Measurements from ENCODE around the gene TAF7.
"Not testable (repeated sequence)": the region's sequence is repeated elsewhere in the genome, so short reads cannot be mapped to it uniquely, and the experiment has no call there.

The TAF7 gene

DNA sequence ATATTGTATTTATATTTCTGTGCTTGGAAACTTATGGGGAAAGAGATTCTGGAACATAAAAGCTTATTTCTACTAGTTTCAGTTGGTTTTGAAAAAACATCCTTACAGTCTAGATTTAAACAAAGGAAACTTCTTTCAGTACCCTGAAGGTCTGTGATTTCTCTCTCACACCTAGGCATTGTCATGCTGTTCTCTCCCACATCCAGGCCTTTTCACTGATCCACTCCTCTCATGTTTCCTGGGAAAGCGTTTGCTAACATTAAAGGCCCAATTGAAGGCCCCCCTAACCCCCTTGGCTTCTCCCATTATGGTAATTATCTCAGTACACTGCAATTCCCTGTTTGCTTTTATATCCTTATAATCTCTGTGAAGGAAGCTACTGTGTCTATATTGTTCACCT is 22.2 kb upstream of the TAF7 start:
- Histone ChIP-seq H3K4me1 (ENCODE audit: low read length) (no peaks in the 10 kb centered on the region), H3K79me2 (ENCODE audit: low read length) (no peaks in the 10 kb centered on the region), H3F3A (ENCODE audit: insufficient read depth, low read length) (no peaks in the 10 kb centered on the region), H3K9ac (ENCODE audit: low read length) (no peak overlapping the region), H3K9me3 (replicated peaks; ENCODE audit: insufficient read depth, low read length) (no peaks in the 10 kb centered on the region), H3K27ac (ENCODE audit: low read length) (no peak overlapping the region), H3K9me2 (replicated peaks; ENCODE audit: insufficient read depth, low read length) (no peaks in the 10 kb centered on the region), H3K27me3 (replicated peaks; ENCODE audit: insufficient read depth, low read length) (no peaks in the 10 kb centered on the region; the same call in 1 of the 2 replicates), H4K20me1 (ENCODE audit: insufficient read depth, low read length) (no peaks in the 10 kb centered on the region), H2AFZ (ENCODE audit: low read length) (no peak overlapping the region), H3K4me2 (ENCODE audit: low read depth, low read length) (no peak overlapping the region), H3K4me3 (ENCODE audit: low read length) (no peak overlapping the region), H3K36me3 (replicated peaks; ENCODE audit: insufficient read depth, low read length) (no peaks in the 10 kb centered on the region)
- no peak for DNase-seq
- TF ChIP-seq EZH2 (optimal IDR thresholded peaks at IDR 0.05; ENCODE audit: low read depth, low read length): no peak
- no peak for TF ChIP-seq EZH2phosphoT487 (IDR thresholded peaks at IDR 0.05; ENCODE audit: low read length)
- TF ChIP-seq, protein P1, sequence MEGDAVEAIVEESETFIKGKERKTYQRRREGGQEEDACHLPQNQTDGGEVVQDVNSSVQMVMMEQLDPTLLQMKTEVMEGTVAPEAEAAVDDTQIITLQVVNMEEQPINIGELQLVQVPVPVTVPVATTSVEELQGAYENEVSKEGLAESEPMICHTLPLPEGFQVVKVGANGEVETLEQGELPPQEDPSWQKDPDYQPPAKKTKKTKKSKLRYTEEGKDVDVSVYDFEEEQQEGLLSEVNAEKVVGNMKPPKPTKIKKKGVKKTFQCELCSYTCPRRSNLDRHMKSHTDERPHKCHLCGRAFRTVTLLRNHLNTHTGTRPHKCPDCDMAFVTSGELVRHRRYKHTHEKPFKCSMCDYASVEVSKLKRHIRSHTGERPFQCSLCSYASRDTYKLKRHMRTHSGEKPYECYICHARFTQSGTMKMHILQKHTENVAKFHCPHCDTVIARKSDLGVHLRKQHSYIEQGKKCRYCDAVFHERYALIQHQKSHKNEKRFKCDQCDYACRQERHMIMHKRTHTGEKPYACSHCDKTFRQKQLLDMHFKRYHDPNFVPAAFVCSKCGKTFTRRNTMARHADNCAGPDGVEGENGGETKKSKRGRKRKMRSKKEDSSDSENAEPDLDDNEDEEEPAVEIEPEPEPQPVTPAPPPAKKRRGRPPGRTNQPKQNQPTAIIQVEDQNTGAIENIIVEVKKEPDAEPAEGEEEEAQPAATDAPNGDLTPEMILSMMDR (IDR thresholded peaks at IDR 0.05; ENCODE audit: low read length): no peak

DNA sequence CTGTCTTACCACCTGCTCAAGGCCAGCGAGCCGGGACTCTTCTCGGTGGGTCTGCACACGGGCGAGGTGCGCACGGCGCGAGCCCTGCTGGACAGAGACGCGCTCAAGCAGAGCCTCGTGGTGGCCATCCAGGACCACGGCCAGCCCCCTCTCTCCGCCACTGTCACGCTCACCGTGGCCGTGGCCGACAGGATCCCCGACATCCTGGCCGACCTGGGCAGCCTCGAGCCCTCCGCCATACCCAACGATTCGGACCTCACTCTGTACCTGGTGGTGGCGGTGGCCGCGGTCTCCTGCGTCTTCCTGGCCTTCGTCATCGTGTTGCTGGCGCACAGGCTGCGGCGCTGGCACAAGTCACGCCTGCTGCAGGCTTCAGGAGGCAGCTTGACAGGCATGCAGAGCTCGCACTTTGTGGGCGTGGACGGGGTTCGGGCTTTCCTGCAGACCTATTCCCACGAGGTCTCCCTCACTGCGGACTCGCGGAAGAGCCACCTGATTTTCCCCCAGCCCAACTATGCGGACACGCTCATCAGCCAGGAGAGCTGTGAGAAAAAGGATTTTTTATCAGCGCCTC is 20.3 kb upstream of the TAF7 start:
- H3K9me3 ChIP-seq (replicated peaks; ENCODE audit: insufficient read depth, low read length); H3K79me2 ChIP-seq (ENCODE audit: low read length); H3K9ac ChIP-seq (ENCODE audit: low read length); DNase-seq; H3K27ac ChIP-seq (ENCODE audit: low read length); H3F3A ChIP-seq (ENCODE audit: insufficient read depth, low read length); H3K36me3 ChIP-seq (replicated peaks; ENCODE audit: insufficient read depth, low read length); H3K9me2 ChIP-seq (replicated peaks; ENCODE audit: insufficient read depth, low read length); H3K4me3 ChIP-seq (ENCODE audit: low read length); H4K20me1 ChIP-seq (ENCODE audit: insufficient read depth, low read length); H2AFZ ChIP-seq (ENCODE audit: low read length); H3K27me3 ChIP-seq (replicated peaks; ENCODE audit: insufficient read depth, low read length); H3K4me2 ChIP-seq (ENCODE audit: low read depth, low read length); H3K4me1 ChIP-seq (ENCODE audit: low read length): not testable (repeated sequence)

DNA sequence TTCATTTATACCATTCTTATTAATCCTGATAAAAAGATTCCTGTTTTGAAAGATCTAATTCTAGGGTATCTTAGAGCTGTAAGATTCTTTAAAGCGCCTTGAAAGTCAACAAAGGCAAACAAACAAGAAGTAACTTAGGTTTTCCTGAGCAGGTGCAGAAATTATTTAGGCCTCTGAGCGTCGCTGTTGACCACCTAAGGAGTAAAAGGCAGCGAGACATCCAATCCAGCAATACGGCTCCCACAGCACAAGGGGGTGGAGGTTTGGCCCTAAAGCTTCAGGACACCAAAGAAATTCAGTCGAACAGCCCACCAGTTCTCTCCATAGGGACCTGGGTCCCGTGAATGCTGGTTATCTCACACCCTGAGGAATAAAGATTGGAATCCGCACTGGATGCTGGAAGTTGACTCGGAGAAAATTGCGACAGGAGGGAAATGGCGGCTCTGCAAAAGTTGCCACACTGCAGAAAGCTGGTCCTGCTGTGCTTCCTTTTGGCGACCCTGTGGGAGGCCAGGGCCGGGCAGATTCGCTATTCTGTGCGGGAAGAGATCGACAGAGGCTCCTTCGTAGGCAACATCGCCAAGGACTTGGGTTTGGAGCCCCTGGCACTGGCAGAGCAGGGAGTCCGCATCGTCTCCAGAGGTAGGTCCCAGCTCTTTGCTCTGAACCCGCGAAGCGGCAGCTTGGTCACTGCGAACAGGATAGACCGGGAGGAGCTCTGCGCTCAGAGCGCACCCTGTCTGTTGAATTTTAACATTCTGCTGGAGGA is 18.1 kb upstream of the TAF7 start, which contains the start of gene PCDHGA2:
TSS of gene PCDHGA2 (plus strand) at position 223 of the 769 bp plus-strand sequence.
- no peak within 1 kb of the TSS for H3K27ac ChIP-seq (ENCODE audit: low read length)
- no peaks in the 10 kb centered on the region for H3K9me3 ChIP-seq (replicated peaks; ENCODE audit: insufficient read depth, low read length)
- no peak within 1 kb of the TSS for H3K9ac ChIP-seq (ENCODE audit: low read length)

DNA sequence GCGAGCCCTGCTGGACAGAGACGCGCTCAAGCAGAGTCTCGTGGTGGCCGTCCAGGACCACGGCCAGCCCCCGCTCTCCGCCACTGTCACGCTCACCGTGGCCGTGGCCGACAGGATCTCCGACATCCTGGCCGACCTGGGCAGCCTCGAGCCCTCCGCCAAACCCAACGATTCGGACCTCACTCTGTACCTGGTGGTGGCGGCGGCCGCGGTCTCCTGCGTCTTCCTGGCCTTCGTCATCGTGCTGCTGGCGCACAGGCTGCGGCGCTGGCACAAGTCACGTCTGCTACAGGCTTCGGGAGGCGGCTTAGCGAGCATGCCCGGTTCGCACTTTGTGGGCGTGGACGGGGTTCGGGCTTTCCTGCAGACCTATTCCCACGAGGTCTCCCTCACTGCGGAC is 12.0 kb upstream of the TAF7 start:
- not testable (repeated sequence) for DNase-seq; H3K9me2 ChIP-seq (replicated peaks; ENCODE audit: insufficient read depth, low read length); H3K4me2 ChIP-seq (ENCODE audit: low read depth, low read length); H2AFZ ChIP-seq (ENCODE audit: low read length); H3K9me3 ChIP-seq (replicated peaks; ENCODE audit: insufficient read depth, low read length); H3K79me2 ChIP-seq (ENCODE audit: low read length); H3K27ac ChIP-seq (ENCODE audit: low read length); H3K9ac ChIP-seq (ENCODE audit: low read length); H4K20me1 ChIP-seq (ENCODE audit: insufficient read depth, low read length); H3F3A ChIP-seq (ENCODE audit: insufficient read depth, low read length); H3K36me3 ChIP-seq (replicated peaks; ENCODE audit: insufficient read depth, low read length); H3K27me3 ChIP-seq (replicated peaks; ENCODE audit: insufficient read depth, low read length); H3K4me3 ChIP-seq (ENCODE audit: low read length); H3K4me1 ChIP-seq (ENCODE audit: low read length)

More for the DNA sequence above, 18.1 kb upstream of the TAF7 start, which contains the start of gene PCDHGA2:
- peak; percentile 37 for DNase-seq
- Histone ChIP-seq H3K4me3 (ENCODE audit: low read length) (peak within 1 kb of the TSS; percentile 7; the same call in 1 of the 2 replicates), H3K9me2 (replicated peaks; ENCODE audit: insufficient read depth, low read length) (no peaks in the 10 kb centered on the region), H2AFZ (ENCODE audit: low read length) (no peak within 1 kb of the TSS; the same call in 1 of the 2 replicates), H3F3A (ENCODE audit: insufficient read depth, low read length) (no peaks in the 10 kb centered on the region), H3K79me2 (ENCODE audit: low read length) (no peaks in the 10 kb centered on the region), H3K4me1 (ENCODE audit: low read length) (no peaks in the 10 kb centered on the region), H3K4me2 (ENCODE audit: low read depth, low read length) (no peak within 1 kb of the TSS), H3K27me3 (replicated peaks; ENCODE audit: insufficient read depth, low read length) (0 out of 2 replicates have a peak, but pooled peaks cover 7% of the 10 kb centered on the region), H4K20me1 (ENCODE audit: insufficient read depth, low read length) (no peaks in the 10 kb centered on the region), H3K36me3 (replicated peaks; ENCODE audit: insufficient read depth, low read length) (no peaks in the 10 kb centered on the region)
- TF ChIP-seq EZH2 (optimal IDR thresholded peaks at IDR 0.05; ENCODE audit: low read depth, low read length) (no peak), EZH2phosphoT487 (IDR thresholded peaks at IDR 0.05; ENCODE audit: low read length) (no peak)
- TF ChIP-seq, protein P1 (IDR thresholded peaks at IDR 0.05; ENCODE audit: low read length): peak; percentile 49

Measured in MM.1S (cell line).